CD1c-positive myeloid dendritic cell (primary cell): ENCODE measurements around the gene ADAMTS3.

Source experiments
- DNase-seq: peaks from one replicate; pipeline ENCODE4 v3.0.0-alpha.2; 2016; ENCODE audit errors: extremely low spot score

Gene ADAMTS3

GRCh38 chr4:72300126-72300525 is 268.9 kb downstream of the ADAMTS3 start:
- DNase-seq, result no peak

- no peak for DNase-seq
Observed at GRCh38 chr4:72295966-72296557, 273.0 kb downstream of the ADAMTS3 start.

- DNase-seq, result no peak
Observed at GRCh38 chr4:72290737-72291136, 278.3 kb downstream of the ADAMTS3 start.

- DNase-seq, result no peak
Observed at GRCh38 chr4:72286910-72287309, 282.1 kb downstream of the ADAMTS3 start.

GRCh38 chr4:72286185-72286584 is 282.8 kb downstream of the ADAMTS3 start:
- DNase-seq, result no peak

- DNase-seq, result no peak
Observed at GRCh38 chr4:72283357-72283756, 285.7 kb downstream of the ADAMTS3 start.

GRCh38 chr4:72280252-72280651 is 288.8 kb downstream of the ADAMTS3 start:
- DNase-seq, result no peak

GRCh38 chr4:72275381-72275780 is 293.6 kb downstream of the ADAMTS3 start:
- DNase-seq, result no peak

GRCh38 chr4:72274251-72274650 is 294.8 kb downstream of the ADAMTS3 start:
- DNase-seq, result no peak

GRCh38 chr4:72255269-72255668 is 313.8 kb downstream of the ADAMTS3 start:
- no peak for DNase-seq

GRCh38 chr4:72243641-72244040 is 325.4 kb downstream of the ADAMTS3 start:
- no peak for DNase-seq

- no peak for DNase-seq
Observed at GRCh38 chr4:72239487-72240116, 329.4 kb downstream of the ADAMTS3 start.
